Endothelial cell of umbilical vein (primary cell): Measurements from ENCODE around the gene INTS2.

Experiments
- CTCF ChIP-seq, 2 donors: IDR thresholded peaks; 1 replicate in 1 of 2; 2 replicates in 1 of 2; pipeline ENCODE4 v1.5.1; 2011; ENCODE audit warnings: low read length in 2 of 2, mild to moderate bottlenecking in 2 of 2, moderate library complexity in 2 of 2, control low read depth in 1 of 2, inconsistent platforms in 1 of 2, low read depth in 1 of 2; ENCODE audit not compliant: insufficient read depth in 1 of 2; ENCODE audit errors: extremely low read depth in 1 of 2
- MYC ChIP-seq: IDR thresholded peaks from one replicate; pipeline ENCODE4 v1.6.1; 2011; ENCODE audit warnings: mild to moderate bottlenecking, low read depth, low read length
- POLR2A ChIP-seq: IDR thresholded peaks from 2 replicates; pipeline ENCODE4 v1.6.1; 2012; ENCODE audit warnings: low read depth, mild to moderate bottlenecking, control low read depth, low read length

DNA sequence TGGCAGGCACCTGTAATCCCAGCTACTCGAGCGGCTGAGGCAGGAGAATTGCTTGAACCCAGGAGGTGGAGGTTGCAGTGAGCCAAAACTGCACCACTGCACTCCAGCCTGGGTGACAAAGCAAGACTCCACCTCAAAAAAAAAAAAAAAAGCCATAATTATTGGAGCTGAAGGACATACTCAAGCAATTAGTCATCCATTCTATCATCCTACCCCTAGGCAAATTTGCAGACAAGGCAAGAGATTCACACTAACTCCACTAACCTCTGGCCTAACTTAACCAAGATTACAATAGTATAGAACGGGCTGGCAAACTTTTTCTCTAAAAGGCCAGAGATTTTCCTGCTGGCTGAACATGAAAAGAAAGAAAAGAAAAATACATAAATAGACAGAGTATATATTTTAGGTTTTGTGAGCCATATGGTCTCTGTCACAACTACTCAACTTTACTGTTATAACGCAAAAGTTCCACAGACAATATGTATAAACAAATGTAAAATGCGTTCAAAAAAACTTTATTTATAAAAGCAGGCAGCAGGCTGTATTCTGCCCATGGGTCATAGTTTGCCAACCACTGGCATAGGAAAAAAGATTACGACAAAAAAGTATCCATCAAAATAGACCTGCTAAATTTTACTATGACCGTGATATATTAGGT lies 94.1 kb downstream of the INTS2 start:
- TF ChIP-seq CTCF (IDR thresholded peaks at IDR 0.05; ENCODE audit: extremely low read depth in 1 of 2, insufficient read depth in 1 of 2, low read depth in 1 of 2, low read length in 2 of 2): no peak
- TF ChIP-seq POLR2A: no peak
- no peak for TF ChIP-seq MYC
